Astrocyte (in vitro differentiated cells and primary cell): Measurements from ENCODE around the gene KCNJ5. TPM values are rescaled to one million over a fixed set of nuclear protein-coding genes. Genes with fewer than 3 reads are reported as not detected.
A peak's percentile ranks its signal among the peaks of the same experiment; 100 is the strongest.

Experiments used
- DNase-seq: peaks from one replicate; pipeline ENCODE4 v3.0.0-alpha.2; 2010; ENCODE audit warnings: low read depth
- FAIRE-seq: peaks from 2 replicates; lab custom pipeline; 2011; peaks lifted over from hg19 to GRCh38; lab: Jason Lieb, UNC
- H2AFZ ChIP-seq: 2 replicates; pipeline ENCODE4 v1.6.0; 2012; ENCODE audit warnings: low read depth, low read length, inconsistent platforms
- H3K27ac ChIP-seq: 2 replicates; pipeline ENCODE4 v1.5.1; 2011; ENCODE audit warnings: low read depth, low read length, inconsistent platforms
- H3K27me3 ChIP-seq: 2 replicates; pipeline ENCODE4 v1.6.0; 2011; ENCODE audit warnings: low read length, inconsistent platforms; ENCODE audit not compliant: insufficient read depth
- H3K36me3 ChIP-seq: 2 replicates; pipeline ENCODE4 v1.5.1; 2011; ENCODE audit warnings: low read length, inconsistent platforms; ENCODE audit not compliant: insufficient read depth
- H3K4me1 ChIP-seq: 2 replicates; pipeline ENCODE4 v1.5.1; 2011; ENCODE audit warnings: low read length, inconsistent platforms; ENCODE audit not compliant: insufficient read depth
- H3K4me2 ChIP-seq: 2 replicates; pipeline ENCODE4 v1.6.0; 2012; ENCODE audit warnings: low read length, inconsistent platforms
- H3K4me3 ChIP-seq: 2 replicates; pipeline ENCODE4 v1.5.1; 2011; ENCODE audit warnings: low read depth, mild to moderate bottlenecking, low read length, inconsistent platforms; ENCODE audit not compliant: insufficient read depth
- H3K79me2 ChIP-seq: 2 replicates; pipeline ENCODE4 v1.6.0; 2012; ENCODE audit warnings: mild to moderate bottlenecking, low read length, inconsistent platforms; ENCODE audit not compliant: insufficient read depth
- H3K9ac ChIP-seq: 2 replicates; pipeline ENCODE4 v1.6.0; 2012; ENCODE audit warnings: mild to moderate bottlenecking, low read length, inconsistent platforms
- H3K9me3 ChIP-seq: 2 replicates; pipeline ENCODE4 v1.5.1; 2012; ENCODE audit warnings: low read depth, mild to moderate bottlenecking, low read length, inconsistent platforms; ENCODE audit not compliant: insufficient read depth
- H4K20me1 ChIP-seq: 2 replicates; pipeline ENCODE4 v1.6.0; 2012; ENCODE audit warnings: low read length, inconsistent platforms; ENCODE audit not compliant: insufficient read depth
- H3K27ac Mint-ChIP-seq: one replicate; pipeline ENCODE4 v1.8.0; 2021; ENCODE audit warnings: mild to moderate bottlenecking, mixed read lengths; ENCODE audit not compliant: unreplicated experiment
- H3K27me3 Mint-ChIP-seq: one replicate; pipeline ENCODE4 v1.8.0; 2021; ENCODE audit warnings: low read depth, mixed read lengths; ENCODE audit not compliant: unreplicated experiment
- H3K36me3 Mint-ChIP-seq: one replicate; pipeline ENCODE4 v1.8.0; 2021; ENCODE audit warnings: low read depth, mixed read lengths; ENCODE audit not compliant: unreplicated experiment
- H3K4me1 Mint-ChIP-seq: one replicate; pipeline ENCODE4 v1.8.0; 2021; ENCODE audit warnings: low read depth, mixed read lengths; ENCODE audit not compliant: unreplicated experiment
- H3K4me3 Mint-ChIP-seq: one replicate; pipeline ENCODE4 v1.8.0; 2021; ENCODE audit warnings: mild to moderate bottlenecking, moderate library complexity, mixed read lengths; ENCODE audit not compliant: unreplicated experiment
- H3K9me3 Mint-ChIP-seq: one replicate; pipeline ENCODE4 v1.8.0; 2021; ENCODE audit warnings: mild to moderate bottlenecking, mixed read lengths; ENCODE audit not compliant: unreplicated experiment
- CTCF ChIP-seq: IDR thresholded peaks from 2 replicates; pipeline ENCODE4 v1.5.1; 2011; ENCODE audit warnings: low read depth, mild to moderate bottlenecking, inconsistent platforms, low read length, moderate library complexity; ENCODE audit not compliant: insufficient read depth
- EZH2 ChIP-seq: IDR thresholded peaks from 2 replicates; pipeline ENCODE4 v1.6.1; 2012; ENCODE audit warnings: mild to moderate bottlenecking, low read length, inconsistent platforms; ENCODE audit not compliant: insufficient read depth
- total RNA-seq: library from RNA; stranded (reverse); gene quantifications from 2 replicates; pipeline ENCODE4 v1.2.1, GENCODE V29; 2021

KCNJ5 gene
- total RNA-seq, 1 donor from 2014 or later, result 1.4 TPM

- no peak overlapping the region for H3K27ac Mint-ChIP-seq
- Histone ChIP-seq H3K79me2 (no peaks in the 10 kb centered on the region), H3K9ac (no peak overlapping the region), H3K27ac (no peak overlapping the region), H3K9me3 (no peaks in the 10 kb centered on the region), H3K4me3 (no peak overlapping the region), H3K27me3 (peaks cover 3% of the 10 kb centered on the region), H3K36me3 (no peaks in the 10 kb centered on the region), H3K4me1 (peaks cover 13% of the 10 kb centered on the region), H3K4me2 (no peak overlapping the region), H4K20me1 (no peaks in the 10 kb centered on the region), H2AFZ (no peak overlapping the region)
- peaks cover 26% of the 10 kb centered on the region for H3K4me1 Mint-ChIP-seq
- no peak for FAIRE-seq
- H3K27me3 Mint-ChIP-seq, result peaks cover 11% of the 10 kb centered on the region
- H3K36me3 Mint-ChIP-seq, result peaks cover 2% of the 10 kb centered on the region
- no peak for TF ChIP-seq CTCF
- no peak for TF ChIP-seq EZH2
- H3K9me3 Mint-ChIP-seq, result peaks cover 3% of the 10 kb centered on the region
- no peak for DNase-seq
- H3K4me3 Mint-ChIP-seq, result no peak overlapping the region
Measured at GRCh38 chr11:128909438-128910125, 18.4 kb downstream of the KCNJ5 start.

- Histone ChIP-seq H3K4me3 (no peak overlapping the region), H3K4me2 (no peak overlapping the region), H3K79me2 (no peaks in the 10 kb centered on the region), H3K27ac (no peak overlapping the region), H4K20me1 (no peaks in the 10 kb centered on the region), H3K9me3 (no peaks in the 10 kb centered on the region), H3K27me3 (peaks cover 4% of the 10 kb centered on the region), H3K4me1 (peaks cover 12% of the 10 kb centered on the region), H3K36me3 (no peaks in the 10 kb centered on the region), H3K9ac (no peak overlapping the region), H2AFZ (no peak overlapping the region)
- H3K27me3 Mint-ChIP-seq, result peaks cover 15% of the 10 kb centered on the region
- H3K36me3 Mint-ChIP-seq, result peaks cover 4% of the 10 kb centered on the region
- peaks cover 3% of the 10 kb centered on the region for H3K9me3 Mint-ChIP-seq
- H3K27ac Mint-ChIP-seq, result no peak overlapping the region
- TF ChIP-seq CTCF, result no peak
- no peak for TF ChIP-seq EZH2
- H3K4me3 Mint-ChIP-seq, result no peak overlapping the region
- no peak for FAIRE-seq
- peak; percentile 31 for DNase-seq
- H3K4me1 Mint-ChIP-seq, result peaks cover 28% of the 10 kb centered on the region
Measured at GRCh38 chr11:128910576-128910975, 19.4 kb downstream of the KCNJ5 start.

GRCh38 chr11:128911239-128911638, 20.1 kb downstream of the KCNJ5 start:
- Mint-ChIP-seq H3K4me1 (peaks cover 28% of the 10 kb centered on the region), H3K9me3 (peaks cover 3% of the 10 kb centered on the region), H3K27ac (no peak overlapping the region), H3K36me3 (peaks cover 4% of the 10 kb centered on the region), H3K27me3 (peaks cover 15% of the 10 kb centered on the region), H3K4me3 (no peak overlapping the region)
- H3K9me3 ChIP-seq, result no peaks in the 10 kb centered on the region
- no peaks in the 10 kb centered on the region for H3K79me2 ChIP-seq
- no peak for DNase-seq
- TF ChIP-seq EZH2, result no peak
- no peak for TF ChIP-seq CTCF
- no peaks in the 10 kb centered on the region for H3K36me3 ChIP-seq
- H3K4me2 ChIP-seq, result no peak overlapping the region
- H4K20me1 ChIP-seq, result no peaks in the 10 kb centered on the region
- peaks cover 4% of the 10 kb centered on the region for H3K27me3 ChIP-seq
- H3K9ac ChIP-seq, result no peak overlapping the region
- H3K27ac ChIP-seq, result no peak overlapping the region
- H3K4me1 ChIP-seq, result peaks cover 12% of the 10 kb centered on the region
- H2AFZ ChIP-seq, result no peak overlapping the region
- H3K4me3 ChIP-seq, result no peak overlapping the region
- no peak for FAIRE-seq
